RCC 7860 (cell line): Measurements from ENCODE around the gene SCN2B.

ENCODE experiments used
- DNase-seq: peaks from one replicate; pipeline ENCODE4 v3.0.0-alpha.2; 2015; ENCODE audit warnings: low spot score
- FAIRE-seq: peaks from 2 replicates; lab custom pipeline; 2012; peaks lifted over from hg19 to GRCh38; lab: Jason Lieb, UNC

Gene SCN2B

DNA sequence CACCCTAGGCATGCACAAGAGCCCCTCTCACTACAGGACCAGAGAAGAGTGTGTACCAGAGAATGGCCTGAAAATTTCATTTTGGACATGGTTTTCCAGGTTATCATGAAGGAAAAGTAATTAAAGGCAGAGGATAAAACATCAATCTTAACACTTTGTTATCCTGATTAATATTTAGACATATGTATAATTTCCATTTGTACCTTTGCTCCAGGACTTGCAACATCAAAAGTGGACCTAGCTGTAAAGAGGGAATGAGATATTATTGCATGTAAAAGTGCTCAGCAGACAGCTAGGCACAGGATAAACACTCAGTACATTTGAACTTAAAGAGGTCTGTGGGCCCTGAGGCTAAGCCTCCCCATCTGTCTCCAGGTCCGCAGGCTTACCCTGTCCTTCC is 21.8 kb downstream of the SCN2B start:
- DNase-seq (no peak), FAIRE-seq (no peak)

- no peak for DNase-seq
- FAIRE-seq = no peak
Measured at GRCh38 chr11:118153976-118154375, 22.5 kb downstream of the SCN2B start.

DNA sequence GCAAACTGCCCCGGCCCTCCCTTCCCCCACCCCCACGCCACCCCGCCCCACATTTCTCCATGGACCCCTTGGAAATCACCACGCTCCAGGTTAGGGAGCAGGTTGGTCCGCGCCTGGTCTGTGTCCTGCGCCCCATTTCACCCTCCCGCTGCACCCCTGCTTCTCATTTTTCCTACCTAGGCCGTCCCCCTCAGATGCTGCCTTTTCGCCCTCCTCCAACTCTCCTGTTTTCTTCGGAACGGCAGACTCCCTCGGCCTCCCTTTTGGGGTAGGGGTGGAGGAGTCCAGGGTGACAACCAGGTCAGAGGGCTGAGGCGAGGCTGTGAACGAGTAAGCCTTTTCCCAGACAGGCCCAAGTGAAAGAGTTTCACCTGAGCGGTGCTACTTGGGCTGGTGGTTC is 22.9 kb downstream of the SCN2B start:
- FAIRE-seq = no peak
- DNase-seq = no peak

DNA sequence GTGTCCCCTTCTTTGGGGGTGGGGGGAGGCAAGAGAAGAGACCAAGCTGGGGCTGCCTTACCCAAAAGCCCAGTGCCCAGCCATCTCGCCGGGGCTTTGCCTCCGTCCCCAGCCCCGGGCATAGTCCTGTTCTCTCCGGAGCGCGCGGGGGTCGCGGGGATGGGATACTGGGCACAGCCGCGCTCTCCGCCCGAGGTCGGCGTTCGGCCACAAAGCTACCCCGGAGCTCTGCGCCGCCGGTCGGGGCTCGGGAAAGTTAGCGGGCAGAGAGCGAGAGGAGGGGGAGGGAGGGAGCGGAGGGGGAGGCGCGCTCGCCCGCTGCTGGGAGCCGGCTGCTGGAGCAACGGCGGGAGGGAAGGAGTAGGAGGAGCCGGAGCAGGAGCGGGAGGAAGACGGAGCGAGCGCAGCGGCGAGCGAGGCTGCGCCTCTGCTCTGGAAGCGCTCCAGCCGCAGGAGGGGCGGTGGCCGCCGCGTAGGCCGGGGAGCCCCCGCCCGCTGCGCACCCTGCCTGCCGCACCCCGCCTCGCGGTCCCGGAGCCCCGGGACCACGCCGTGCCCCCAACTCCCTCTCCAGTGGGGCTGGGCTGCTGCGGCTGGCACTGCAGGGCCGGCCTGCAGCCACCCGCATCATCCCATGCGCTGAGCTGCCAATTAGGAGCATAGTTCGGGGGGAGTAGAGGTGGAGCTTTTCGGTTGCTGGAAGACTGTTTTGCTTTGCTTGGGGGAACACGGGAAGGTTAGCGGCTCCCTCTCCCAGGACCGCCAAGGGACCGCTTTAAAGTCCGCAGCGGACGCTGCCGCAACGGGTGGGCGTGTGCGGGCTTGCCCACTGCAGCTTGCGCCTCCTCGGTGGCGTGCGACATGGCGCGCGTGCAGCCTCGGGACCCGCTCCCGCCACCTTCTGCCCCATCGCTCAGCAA is 23.6 kb downstream of the SCN2B start, which contains the start of gene SCN4B:
Gene SCN4B, minus strand, starts transcription at position 272 of the 920 bp plus-strand sequence. Its CDS starts 150 bp downstream, at position 122.
- DNase-seq = no peak
- FAIRE-seq = no peak

DNA sequence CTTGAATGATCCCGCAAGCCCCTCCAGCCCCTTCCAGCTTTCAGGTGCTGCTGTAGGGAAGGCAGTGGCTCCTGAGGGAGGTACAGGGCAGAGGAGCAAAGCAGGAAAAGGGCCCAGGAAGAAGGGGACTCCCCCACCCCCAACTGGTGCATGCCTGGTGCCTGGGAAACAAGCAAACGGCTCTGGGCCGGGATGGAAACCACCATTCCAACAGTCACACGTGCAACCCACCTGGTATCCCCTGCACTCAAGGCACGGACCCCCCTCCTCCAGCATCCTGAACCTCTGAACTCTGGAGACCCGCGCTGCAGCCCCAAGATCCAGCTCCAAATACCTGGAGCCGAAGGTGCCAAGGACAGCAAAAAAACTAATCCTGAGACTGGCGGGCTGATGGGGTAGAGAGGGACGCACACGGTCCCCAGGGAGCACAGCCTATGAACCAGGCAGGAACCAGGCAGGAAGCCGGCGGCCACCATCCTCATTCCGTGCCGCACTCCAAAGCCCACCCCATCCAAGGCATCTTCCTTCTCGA is 24.4 kb downstream of the SCN2B start:
- DNase-seq (no peak), FAIRE-seq (no peak)

DNA sequence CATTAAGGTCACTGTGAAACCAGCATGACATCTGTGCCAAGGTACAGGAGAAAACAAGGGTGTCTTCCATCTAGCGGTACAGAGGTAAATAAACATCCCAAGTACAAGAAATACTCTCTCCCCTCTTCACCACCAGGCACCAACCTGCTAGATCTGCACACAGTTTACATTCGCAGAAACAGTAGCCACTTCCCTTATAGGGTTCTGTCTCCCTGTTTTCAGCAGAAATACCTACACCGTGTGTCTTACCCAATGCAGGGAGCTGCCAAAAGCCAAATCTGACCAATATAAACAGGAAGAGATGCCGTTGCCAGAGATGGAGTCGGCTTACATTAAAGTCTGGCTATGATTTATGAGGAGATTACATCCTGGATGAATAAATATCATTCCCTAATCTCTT is 25.0 kb downstream of the SCN2B start:
- DNase-seq = no peak
- no peak for FAIRE-seq

- FAIRE-seq (no peak), DNase-seq (no peak)
Measured at GRCh38 chr11:118149493-118149892, 26.9 kb downstream of the SCN2B start.

DNA sequence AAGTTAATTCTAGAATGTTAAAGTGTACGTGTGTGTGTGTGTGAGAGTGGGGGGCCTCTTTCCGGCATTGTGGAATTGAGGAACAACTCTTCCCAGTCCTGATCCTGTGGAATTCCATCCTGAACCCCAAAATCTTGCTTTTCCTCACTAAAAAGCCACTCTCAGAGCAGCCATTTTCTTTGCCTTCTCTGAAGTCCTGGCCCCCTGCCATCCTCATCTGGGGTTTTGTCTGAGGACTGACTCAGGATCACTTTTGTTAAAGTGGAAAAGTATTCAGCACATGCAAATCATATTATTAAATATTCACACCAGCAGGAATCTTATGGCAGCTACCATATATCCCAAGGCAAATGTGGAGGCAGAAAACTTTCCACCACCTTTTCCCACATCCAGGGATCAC is 27.6 kb downstream of the SCN2B start:
- FAIRE-seq (no peak), DNase-seq (no peak)

- FAIRE-seq (no peak), DNase-seq (no peak)
Measured at GRCh38 chr11:118148240-118148639, 28.2 kb downstream of the SCN2B start.

GRCh38 chr11:118147502-118147901 is 28.9 kb downstream of the SCN2B start:
- DNase-seq (no peak), FAIRE-seq (no peak)

GRCh38 chr11:118146554-118146953 is 29.9 kb downstream of the SCN2B start:
- DNase-seq (no peak), FAIRE-seq (no peak)

GRCh38 chr11:118145285-118146227 is 30.9 kb downstream of the SCN2B start:
- FAIRE-seq (no peak), DNase-seq (peak; percentile 55)

- DNase-seq (no peak), FAIRE-seq (no peak)
Measured at GRCh38 chr11:118144301-118145268, 31.9 kb downstream of the SCN2B start.

DNA sequence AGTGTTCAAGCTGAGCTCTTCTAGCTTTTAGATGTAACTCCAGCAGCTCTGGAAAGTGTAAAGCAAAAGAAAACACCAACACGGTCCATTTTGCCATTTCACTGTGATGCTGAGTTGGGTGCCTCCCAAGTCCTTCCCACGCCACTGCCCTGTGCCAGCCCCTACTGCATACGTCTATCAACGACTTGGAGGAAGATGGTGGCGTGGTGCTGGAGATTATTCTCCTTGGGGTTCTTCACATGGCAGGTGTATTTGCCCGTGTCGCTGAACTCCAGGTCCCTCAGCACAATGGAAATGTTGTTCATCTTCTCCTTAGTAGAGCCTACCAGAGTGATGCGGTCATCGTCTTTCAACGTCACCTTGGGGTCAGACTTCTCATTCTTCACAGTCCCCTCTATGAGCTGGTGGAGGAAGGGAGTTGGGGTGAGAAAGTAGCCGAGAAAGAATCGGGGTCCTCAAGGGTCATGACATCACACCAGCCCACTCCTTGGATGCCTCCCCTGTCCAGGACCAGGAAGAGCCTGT is 32.7 kb downstream of the SCN2B start:
- FAIRE-seq (no peak), DNase-seq (no peak)

- FAIRE-seq = no peak
- no peak for DNase-seq
Measured at GRCh38 chr11:118142809-118143208, 33.6 kb downstream of the SCN2B start.

DNA sequence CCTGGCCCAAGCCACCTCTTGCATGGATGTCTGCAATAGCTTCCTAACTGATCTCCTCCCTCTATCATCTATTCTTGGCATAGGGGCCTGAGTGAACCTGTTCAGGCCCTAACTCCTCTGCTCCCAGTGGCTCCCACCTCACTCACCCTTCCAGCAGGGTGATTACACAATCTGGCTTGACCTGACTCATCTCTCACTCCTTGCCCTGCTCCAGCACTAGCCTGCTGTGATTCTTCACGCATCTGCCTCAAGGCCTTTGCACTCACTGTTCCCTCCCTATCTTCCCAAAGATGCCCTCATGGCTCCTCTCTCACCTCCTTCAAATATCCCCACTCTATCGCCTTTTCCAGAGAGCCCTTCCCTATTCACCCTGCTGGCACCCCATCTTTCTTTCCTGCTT is 34.4 kb downstream of the SCN2B start:
- FAIRE-seq (no peak), DNase-seq (no peak)

DNA sequence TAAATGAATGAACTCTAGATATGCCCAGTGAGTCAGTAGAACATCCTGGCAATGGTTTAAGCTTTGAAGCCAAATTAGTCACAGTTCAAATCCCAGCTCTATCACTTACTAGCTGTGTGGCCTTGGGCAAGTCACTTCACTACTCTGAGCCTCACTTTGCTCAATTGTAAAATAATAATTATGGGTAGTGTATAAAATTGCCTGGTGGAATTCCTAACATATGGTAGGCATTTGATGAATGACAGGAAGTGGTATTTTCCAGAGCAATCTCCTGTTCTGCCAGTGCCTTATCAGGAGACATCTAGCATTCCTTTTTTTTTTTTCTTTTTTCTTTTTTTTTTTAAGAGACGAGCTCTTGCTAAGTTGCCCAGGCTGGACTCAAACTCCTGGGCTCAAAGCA is 36.9 kb downstream of the SCN2B start:
- no peak for DNase-seq
- FAIRE-seq = no peak

GRCh38 chr11:118138839-118139420 is 37.5 kb downstream of the SCN2B start:
- DNase-seq (no peak), FAIRE-seq (no peak)

DNA sequence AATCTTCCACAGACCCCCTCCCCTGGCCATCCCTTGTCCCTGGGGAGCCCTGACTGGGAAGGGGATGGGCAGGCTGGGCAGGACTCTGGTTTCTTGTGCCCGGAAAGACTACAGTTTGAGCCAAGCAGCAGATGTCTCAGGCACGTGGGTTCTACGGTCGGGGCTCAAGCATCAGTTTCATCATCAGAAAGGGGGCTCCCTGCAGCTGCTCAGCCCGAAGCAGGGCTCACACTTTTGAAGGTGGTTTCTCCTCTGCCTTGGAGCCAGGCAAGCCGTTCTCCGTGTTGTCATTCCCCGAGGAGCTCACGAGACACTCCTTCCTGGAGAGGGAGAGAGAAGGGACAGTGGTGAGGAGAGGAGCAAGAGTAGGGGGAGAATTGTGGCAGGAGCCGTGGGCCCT is 39.6 kb downstream of the SCN2B start:
- FAIRE-seq (no peak), DNase-seq (no peak)

DNA sequence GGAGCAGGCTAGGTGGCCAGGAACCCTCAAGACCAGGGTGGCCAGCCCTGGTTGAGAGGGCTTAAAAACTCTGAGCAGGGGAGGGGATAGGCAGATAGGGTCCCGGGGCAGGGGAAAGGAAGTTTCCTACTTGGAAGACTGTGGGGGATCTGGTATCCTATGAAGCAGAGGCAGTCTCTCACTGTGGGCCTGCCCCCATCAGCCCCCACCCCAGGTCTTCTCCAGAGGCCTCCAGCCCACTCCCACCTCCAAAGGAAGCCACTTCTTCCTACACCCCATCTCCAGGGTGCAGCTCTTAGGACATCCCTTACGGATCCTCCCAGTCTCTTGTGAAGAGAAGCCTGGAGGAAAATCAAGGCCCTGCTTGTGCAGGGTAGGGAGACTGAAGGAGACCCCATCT is 40.1 kb downstream of the SCN2B start:
- DNase-seq = no peak
- no peak for FAIRE-seq
